Urinary bladder (tissue), 4 donors: ENCODE results near the gene SLC24A2. TPM values are rescaled to one million over a fixed set of nuclear protein-coding genes. Genes with fewer than 3 reads are reported as not detected.

ENCODE experiments used
- DNase-seq: peaks from one replicate; pipeline ENCODE4 v3.0.0-alpha.2; 2015; ENCODE audit errors: extremely low spot score
- H3K27ac ChIP-seq: one replicate; pipeline ENCODE4 v1.5.1; 2013; ENCODE audit warnings: low read depth, mild to moderate bottlenecking, moderate library complexity
- H3K36me3 ChIP-seq: one replicate; pipeline ENCODE4 v1.6.1; 2013; ENCODE audit warnings: mild to moderate bottlenecking, moderate library complexity; ENCODE audit not compliant: insufficient read depth
- H3K4me1 ChIP-seq: one replicate; pipeline ENCODE4 v1.6.1; 2013; ENCODE audit warnings: mild to moderate bottlenecking, moderate library complexity; ENCODE audit not compliant: insufficient read depth
- H3K4me3 ChIP-seq: one replicate; pipeline ENCODE4 v1.5.1; 2013; ENCODE audit warnings: low read depth, low read length
- WGBS: extraction: QIAGEN DNeasy Blood & Tissue Kit; methylation state at CpG from one replicate; pipeline ENCODE4 v1.1.7; 2013; 5-methylcytosine and 5-hydroxymethylcytosine counted together
- polyA plus RNA-seq: library from polyadenylated mRNA; stranded (reverse); fragments of 200-250 nt; gene quantifications from one replicate; pipeline ENCODE4 v1.2.3, GENCODE V29; 2013
- total RNA-seq: library from RNA; depleted of rRNA; stranded (reverse); fragments of >200 nt; gene quantifications from one replicate; pipeline ENCODE4 v1.2.3, GENCODE V29; 2014
- donor health status: healthy with polysubstance abuse.
- donor health status: healthy.

SLC24A2 gene
- total and polyA plus RNA-seq, 2 donors, result 0.03 to 0.42 TPM

GRCh38 chr9:19741178-19741577, 47.7 kb downstream of the SLC24A2 start:
- 64% methylated on average over 4 of the region's 4 CpGs for WGBS
- no peak overlapping the region for H3K27ac ChIP-seq
- no peak overlapping the region for H3K4me3 ChIP-seq
- no peaks in the 10 kb centered on the region for H3K4me1 ChIP-seq
- H3K36me3 ChIP-seq, result no peaks in the 10 kb centered on the region
- DNase-seq, result no peak
